ENCODE results near the gene PRPSAP2. TPM values are rescaled to one million over a fixed set of nuclear protein-coding genes. Genes with fewer than 3 reads are reported as not detected.

Gene PRPSAP2
- total RNA-seq, 1 experiment from 2014 or later = 37.8 TPM

GRCh38 chr17:18951941-18952842 lies 94.3 kb downstream of the PRPSAP2 start, which contains the start of gene SLC5A10:
Gene SLC5A10 (plus strand): TSS chr17:18952165. CDS start chr17:18952206, 41 bp downstream.
- intact Hi-C loops (cut with micrococcal nuclease) = no loop called here
- Histone ChIP-seq H3K27ac (ENCODE audit: low read depth, low read length) (no peak within 1 kb of the TSS), H3K79me2 (ENCODE audit: insufficient read depth, low read length) (no peaks in the 10 kb centered on the region), H3K27me3 (ENCODE audit: insufficient read depth, low read length) (no peaks in the 10 kb centered on the region), H4K20me1 (ENCODE audit: insufficient read depth) (no peaks in the 10 kb centered on the region), H3K4me2 (ENCODE audit: low read length) (no peak within 1 kb of the TSS), H3K4me1 (ENCODE audit: control insufficient read depth in 1 of 2, insufficient read depth in 2 of 2, low read length in 2 of 2) (no peaks in the 10 kb centered on the region), H3K9ac (ENCODE audit: low read length) (no peak within 1 kb of the TSS), H3K36me3 (ENCODE audit: control insufficient read depth in 1 of 2, insufficient read depth in 2 of 2, low read length in 2 of 2) (no peaks in the 10 kb centered on the region), H3K9me2 (ENCODE audit: insufficient read depth) (no peaks in the 10 kb centered on the region), H2AFZ (ENCODE audit: low read depth, low read length, poor library complexity, severe bottlenecking) (no peak within 1 kb of the TSS), H3K4me3 (replicated peaks in 1 of 2; ENCODE audit: low read depth in 1 of 2, low read length in 2 of 2) (no peak within 1 kb of the TSS), H3K9me3 (ENCODE audit: control insufficient read depth in 1 of 2, insufficient read depth in 1 of 2, low read depth in 1 of 2, low read length in 2 of 2) (no peaks in the 10 kb centered on the region)
- ATAC-seq (peak; percentile 83), DNase-seq (ENCODE audit: low read depth, low spot score) (no peak)
- ChIA-PET CTCF (interaction anchor here (1.5 kb wide), 1 partner anchor 9 kb away, joined by 6 read pairs; no protein-coding TSS in a partner anchor), RAD21 (ENCODE audit: low non-redundant PET in 1 of 2, low total read pairs in 2 of 2, uncharacterized antibody in 2 of 2, unreplicated experiment in 2 of 2) (no interaction called here), POLR2A (no interaction called here)
- BruUV-seq (replicated peaks) = no TSS peak
- peak; percentile 48 for TF ChIP-seq RAD21 (IDR thresholded peaks at IDR 0.05; ENCODE audit: low read depth)
- no peak for TF ChIP-seq EZH2phosphoT487 (IDR thresholded peaks at IDR 0.05; ENCODE audit: borderline replicate concordance)
- TF ChIP-seq EGR1 (IDR thresholded peaks at IDR 0.05; ENCODE audit: low read depth) = no peak
- no peak for TF ChIP-seq ZBTB33 (IDR thresholded peaks at IDR 0.05; ENCODE audit: extremely low read depth, insufficient replicate concordance, low read length)
- no peak for TF ChIP-seq SIN3A (IDR thresholded peaks at IDR 0.05; ENCODE audit: low read depth)
- peak; percentile 30 to 45 (median 42); a peak in 5 of 6 replicates for TF ChIP-seq CTCF (IDR thresholded peaks at IDR 0.05 in 2 of 3, conservative IDR thresholded peaks at IDR 0.05 in 1 of 3; ENCODE audit: borderline replicate concordance in 1 of 3, insufficient read depth in 1 of 3, low read depth in 2 of 3, low read length in 2 of 3)

All from HCT116 (cell line).